ENCODE data around the gene SLCO3A1.

Gene SLCO3A1

DNA sequence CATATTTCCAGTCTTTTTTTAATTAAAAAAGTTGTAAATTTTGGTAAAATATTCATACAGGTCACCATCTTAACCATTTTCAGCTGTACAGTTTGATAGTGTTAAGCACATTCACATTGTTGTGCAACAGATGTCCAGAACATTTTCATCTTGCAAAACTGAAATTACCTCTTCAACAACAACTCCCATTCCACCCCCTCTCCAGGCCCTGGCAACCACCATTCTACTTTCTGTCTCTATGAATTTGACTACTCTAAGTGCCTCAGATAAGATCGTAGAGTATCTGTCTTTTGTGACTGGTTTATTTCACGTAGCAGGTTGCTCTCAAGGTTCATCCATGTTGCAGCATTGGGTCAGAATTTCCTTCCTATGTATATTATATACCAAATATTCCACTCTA is 76.0 kb downstream of the SLCO3A1 start:
- no peak overlapping the region for H3K4me3 ChIP-seq (ENCODE audit: low read depth, low read length)
- H3K4me1 ChIP-seq: peaks cover 67% of the 10 kb centered on the region
- H3K27ac ChIP-seq: peak overlapping the region; percentile 96
- no peak overlapping the region for H3K4me2 ChIP-seq (ENCODE audit: low read length)
- no peak overlapping the region for H2AFZ ChIP-seq
- H3K79me2 ChIP-seq: peaks cover 15% of the 10 kb centered on the region
- H3K27me3 ChIP-seq (ENCODE audit: control insufficient read depth, insufficient read depth, low read length): no peaks in the 10 kb centered on the region
- TF ChIP-seq CTCF (IDR thresholded peaks at IDR 0.05): no peak
- H3K9me3 ChIP-seq (ENCODE audit: control insufficient read depth, low read length): no peaks in the 10 kb centered on the region
- H3K36me3 ChIP-seq (ENCODE audit: control insufficient read depth, insufficient read depth, low read length): no peaks in the 10 kb centered on the region
- no peak overlapping the region for H3K9ac ChIP-seq

DNA sequence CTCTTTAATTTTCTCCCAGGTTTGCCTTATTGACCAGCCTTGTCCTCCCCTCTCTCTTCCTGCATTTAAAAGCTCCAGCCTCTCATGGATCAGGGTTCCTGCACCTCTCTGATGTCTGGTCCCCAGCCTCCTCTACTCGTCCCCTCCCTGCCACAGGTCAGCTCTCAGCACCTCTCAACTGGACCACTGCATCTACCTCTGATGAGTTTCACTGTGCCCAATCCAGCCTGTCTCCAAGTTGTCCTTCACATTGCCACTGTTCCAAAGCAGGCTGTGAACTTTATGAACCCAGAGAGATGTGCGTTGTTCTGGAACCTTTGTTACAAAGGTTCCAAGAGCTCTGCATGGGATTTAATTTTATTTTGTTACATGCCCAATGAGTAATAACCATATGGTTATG is 76.6 kb downstream of the SLCO3A1 start:
- Histone ChIP-seq H3K9ac (no peak overlapping the region), H3K27me3 (ENCODE audit: control insufficient read depth, insufficient read depth, low read length) (no peaks in the 10 kb centered on the region), H3K4me3 (ENCODE audit: low read depth, low read length) (no peak overlapping the region), H3K79me2 (peaks cover 21% of the 10 kb centered on the region), H3K27ac (peak overlapping the region; percentile 96), H2AFZ (no peak overlapping the region), H3K9me3 (ENCODE audit: control insufficient read depth, low read length) (no peaks in the 10 kb centered on the region), H3K4me2 (ENCODE audit: low read length) (no peak overlapping the region), H3K36me3 (ENCODE audit: control insufficient read depth, insufficient read depth, low read length) (no peaks in the 10 kb centered on the region), H3K4me1 (peaks cover 61% of the 10 kb centered on the region)
- no peak for TF ChIP-seq CTCF (IDR thresholded peaks at IDR 0.05)

DNA sequence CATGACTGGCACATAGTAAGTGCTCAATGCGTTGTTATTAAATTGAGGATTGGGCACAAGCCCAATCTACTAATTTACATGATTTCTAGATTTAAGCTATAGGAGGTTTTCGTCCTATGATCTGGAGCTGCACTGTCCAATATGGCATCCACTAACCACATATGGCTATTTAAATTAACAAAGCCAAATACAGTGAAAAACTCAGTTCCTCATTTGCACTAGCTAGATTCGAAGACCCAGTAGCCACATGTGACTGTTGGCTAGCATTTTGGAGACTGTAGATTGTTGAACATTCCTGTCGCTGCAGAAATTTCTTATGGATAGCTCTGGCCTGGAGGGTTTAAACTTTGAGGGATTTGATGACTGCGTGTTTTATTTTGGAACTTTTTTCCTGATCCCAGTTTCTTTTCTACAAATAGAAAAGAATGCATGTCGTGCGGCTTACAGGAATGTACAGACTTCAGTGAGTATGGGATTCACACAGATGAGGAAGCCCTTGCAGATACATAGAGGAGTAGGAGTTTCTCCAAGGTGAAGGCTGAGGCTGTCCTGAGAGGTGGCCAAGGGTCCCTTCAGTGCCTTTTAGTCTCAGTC is 82.8 kb downstream of the SLCO3A1 start:
- Histone ChIP-seq H3K79me2 (peaks cover 33% of the 10 kb centered on the region), H3K4me2 (ENCODE audit: low read length) (no peak overlapping the region), H3K4me3 (ENCODE audit: low read depth, low read length) (no peak overlapping the region), H3K27ac (no peak overlapping the region), H3K27me3 (ENCODE audit: control insufficient read depth, insufficient read depth, low read length) (no peaks in the 10 kb centered on the region), H3K9ac (no peak overlapping the region), H3K4me1 (peaks cover 25% of the 10 kb centered on the region), H3K36me3 (ENCODE audit: control insufficient read depth, insufficient read depth, low read length) (no peaks in the 10 kb centered on the region), H2AFZ (no peak overlapping the region), H3K9me3 (ENCODE audit: control insufficient read depth, low read length) (no peaks in the 10 kb centered on the region)
- no peak for TF ChIP-seq CTCF (IDR thresholded peaks at IDR 0.05)

GRCh38 chr15:91936927-91937326 is 83.4 kb downstream of the SLCO3A1 start:
- H3K9me3 ChIP-seq (ENCODE audit: control insufficient read depth, low read length): no peaks in the 10 kb centered on the region
- H3K27ac ChIP-seq: no peak overlapping the region
- H3K27me3 ChIP-seq (ENCODE audit: control insufficient read depth, insufficient read depth, low read length): no peaks in the 10 kb centered on the region
- no peak for TF ChIP-seq CTCF (IDR thresholded peaks at IDR 0.05)
- H2AFZ ChIP-seq: no peak overlapping the region
- H3K79me2 ChIP-seq: peaks cover 33% of the 10 kb centered on the region
- no peak overlapping the region for H3K4me2 ChIP-seq (ENCODE audit: low read length)
- peaks cover 25% of the 10 kb centered on the region for H3K4me1 ChIP-seq
- no peaks in the 10 kb centered on the region for H3K36me3 ChIP-seq (ENCODE audit: control insufficient read depth, insufficient read depth, low read length)
- H3K4me3 ChIP-seq (ENCODE audit: low read depth, low read length): no peak overlapping the region
- no peak overlapping the region for H3K9ac ChIP-seq

DNA sequence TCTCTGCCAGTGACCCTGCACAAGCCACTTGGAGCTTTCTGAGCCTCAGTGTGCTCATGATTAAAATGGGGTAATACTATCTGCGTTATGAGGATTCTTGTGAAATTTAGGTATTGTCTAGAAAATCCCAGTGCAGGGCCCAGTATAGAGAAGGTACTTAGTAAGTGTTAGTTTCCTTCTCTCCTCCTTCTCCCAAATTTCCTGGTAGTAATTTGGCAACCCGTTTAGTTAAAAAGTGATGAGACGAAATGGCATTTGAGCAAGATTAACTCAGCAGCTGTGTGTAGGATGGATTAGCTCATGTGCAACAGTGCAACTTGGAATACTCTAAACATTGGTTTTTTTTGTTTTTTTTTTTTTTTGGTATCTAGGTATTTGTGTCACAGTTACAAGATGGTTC is 84.6 kb downstream of the SLCO3A1 start:
- Histone ChIP-seq H3K79me2 (peaks cover 26% of the 10 kb centered on the region), H3K9ac (no peak overlapping the region), H3K4me1 (peaks cover 30% of the 10 kb centered on the region), H3K4me3 (ENCODE audit: low read depth, low read length) (no peak overlapping the region), H3K27me3 (ENCODE audit: control insufficient read depth, insufficient read depth, low read length) (no peaks in the 10 kb centered on the region), H3K36me3 (ENCODE audit: control insufficient read depth, insufficient read depth, low read length) (no peaks in the 10 kb centered on the region), H3K4me2 (ENCODE audit: low read length) (no peak overlapping the region), H3K27ac (no peak overlapping the region), H3K9me3 (ENCODE audit: control insufficient read depth, low read length) (no peaks in the 10 kb centered on the region), H2AFZ (no peak overlapping the region)
- no peak for TF ChIP-seq CTCF (IDR thresholded peaks at IDR 0.05)
